Ovary (tissue), 9 donors: ENCODE measurements around the gene RSAD2. TPM values are rescaled to one million over a fixed set of nuclear protein-coding genes. Genes with fewer than 3 reads are reported as not detected.

ENCODE experiments used
- DNase-seq, 5 donors: peaks; one replicate each; pipeline ENCODE4 v3.0.0-alpha.2; 2019 to 2020
- H3K27ac ChIP-seq, 2 donors: fragments of 200-600 bp; one replicate each; pipeline versions ENCODE4 v1.5.1 to v1.8.0; 2019 to 2022
- H3K27me3 ChIP-seq: fragments of 200-600 bp; one replicate; pipeline ENCODE4 v1.8.0; 2022
- H3K36me3 ChIP-seq: fragments of 200-600 bp; sonication (generic); one replicate; pipeline ENCODE4 v1.5.1; 2019
- H3K4me1 ChIP-seq: one replicate; pipeline ENCODE4 v1.8.1; 2013; ENCODE audit warnings: mild to moderate bottlenecking, moderate library complexity; ENCODE audit not compliant: insufficient read depth
- H3K4me3 ChIP-seq: fragments of 200-600 bp; sonication (generic); one replicate; pipeline ENCODE4 v1.5.1; 2017
- H3K9me3 ChIP-seq, 2 donors: fragments of 200-600 bp in 1 of 2; sonication (generic) in 1 of 2; one replicate each; pipeline versions ENCODE4 v1.5.1 to v1.8.1; 2013 to 2019; ENCODE audit warnings: mild to moderate bottlenecking in 1 of 2, moderate library complexity in 1 of 2
- CTCF ChIP-seq, 3 donors: fragments of 450-650 bp in 2 of 3; fragments of 200-600 bp in 1 of 3; IDR thresholded peaks; one replicate each; pipeline versions ENCODE4 v1.5.1 to v1.8.0; 2016 to 2022; ENCODE audit warnings: antibody characterized with exemption in 3 of 3, mild to moderate bottlenecking in 1 of 3
- EP300 ChIP-seq: sonication (generic); formaldehyde crosslinking; IDR thresholded peaks from one replicate; pipeline ENCODE4 v1.6.1; 2017; ENCODE audit warnings: antibody characterized with exemption
- POLR2A ChIP-seq: fragments of 450-650 bp; IDR thresholded peaks from one replicate; pipeline ENCODE4 v1.6.1; 2017; ENCODE audit warnings: antibody characterized with exemption, mild to moderate bottlenecking, moderate library complexity
- WGBS, 3 donors: extraction: QIAGEN DNeasy Blood & Tissue Kit in 1 of 3; methylation state at CpG; one replicate each; pipeline versions ENCODE4 v1.1.5 to v1.1.7; 2013 to 2017; 5-methylcytosine and 5-hydroxymethylcytosine counted together
- intact Hi-C, 4 donors: fragments of 100-400 bp; cut with DNase I; formaldehyde crosslinking; loops; one replicate each; pipeline versions ENCODE4 v1.11.0 to v1.15.1; 2022 to 2023
- polyA plus RNA-seq, 2 donors: library from polyadenylated mRNA; stranded (reverse); fragments of 200-250 nt in 1 of 2; fragments of 350-450 nt in 1 of 2; fragmentation: Illumina TruSeq in 1 of 2; extraction: RNeasy Lipid Tissue Mini Kit (QIAGEN cat#74804) in 1 of 2; gene quantifications; one replicate each; pipeline ENCODE4 v1.2.3, GENCODE V29; 2013 to 2014
- total RNA-seq, 7 donors: library from RNA; depleted of rRNA in 2 of 7; stranded (reverse); fragments of >200 nt in 2 of 7; fragmentation: NEBNext Ultra II Directional in 3 of 7; extraction: Animal tissue kit (Norgen Biotek cat#: 25700) in 3 of 7; gene quantifications; one replicate each; pipeline versions ENCODE4 v1.1.0 to v1.2.4, GENCODE V29; 2016 to 2023
- donor health status: DM: no; HTN: no; CAD: no; lungs with moderate emphysema.
- donor health status: DM: no; HTN: no; CAD: no.
- donor health status: Bipolar disorder and iron deficiency.
- donor health status: DM: yes; HTN: yes; CAD: no.
- donor health status: DM: no; HTN: no; CAD: no.
- donor health status: DM: yes; HTN: yes; CAD: no.

RSAD2 gene
- total and polyA plus RNA-seq, 9 donors = 1.9 to 11.1 (median 4.7) TPM

- Histone ChIP-seq H3K4me1 (no peaks in the 10 kb centered on the region), H3K9me3 (peaks cover 3 to 22% of the 10 kb centered on the region in 2 donors), H3K27me3 (no peaks in the 10 kb centered on the region), H3K4me3 (no peak overlapping the region), H3K36me3 (no peaks in the 10 kb centered on the region), H3K27ac (no peak overlapping the region)
- no peak for DNase-seq
- 74 to 86% (median 77%) methylated on average over 2 of the region's 2 CpGs for WGBS, 3 donors
- intact Hi-C loops = no loop called here
- TF ChIP-seq POLR2A (no peak), EP300 (no peak), CTCF (IDR thresholded peaks at IDR 0.05) (no peak)
Observed at GRCh38 chr2:6841537-6842287, 35.9 kb upstream of the RSAD2 start.

GRCh38 chr2:6845312-6845711 lies 32.3 kb upstream of the RSAD2 start:
- no peaks in the 10 kb centered on the region for H3K36me3 ChIP-seq

GRCh38 chr2:6845903-6846302 lies 31.7 kb upstream of the RSAD2 start:
- peaks cover 6 to 35% of the 10 kb centered on the region in 2 donors for H3K9me3 ChIP-seq
- intact Hi-C loops = no loop called here

More at GRCh38 chr2:6845312-6845711, 32.3 kb upstream of the RSAD2 start:
- H3K9me3 ChIP-seq = peaks cover 6 to 33% of the 10 kb centered on the region in 2 donors
- 65 to 74% (median 70%) methylated on average over 3 of the region's 3 CpGs for WGBS, 3 donors
- H3K27ac ChIP-seq = no peak overlapping the region
- TF ChIP-seq EP300 (no peak), CTCF (IDR thresholded peaks at IDR 0.05) (no peak), POLR2A (no peak)
- no peaks in the 10 kb centered on the region for H3K27me3 ChIP-seq
- no peak for DNase-seq
- no peak overlapping the region for H3K4me3 ChIP-seq
- intact Hi-C loops = no loop called here
- H3K4me1 ChIP-seq = no peaks in the 10 kb centered on the region

GRCh38 chr2:6846540-6846939 lies 31.0 kb upstream of the RSAD2 start:
- Histone ChIP-seq H3K4me1 (no peaks in the 10 kb centered on the region), H3K9me3 (peaks cover 6 to 39% of the 10 kb centered on the region in 2 donors), H3K36me3 (no peaks in the 10 kb centered on the region), H3K27me3 (no peaks in the 10 kb centered on the region), H3K27ac (no peak overlapping the region), H3K4me3 (no peak overlapping the region)
- no peak for DNase-seq
- 86 to 97% (median 91%) methylated on average over 1 of the region's 1 CpG for WGBS, 3 donors
- intact Hi-C loops = no loop called here
- TF ChIP-seq EP300 = no peak
- TF ChIP-seq POLR2A = no peak
- TF ChIP-seq CTCF (IDR thresholded peaks at IDR 0.05) = no peak

More at GRCh38 chr2:6845903-6846302, 31.7 kb upstream of the RSAD2 start:
- Histone ChIP-seq H3K4me3 (no peak overlapping the region), H3K27me3 (no peaks in the 10 kb centered on the region), H3K4me1 (no peaks in the 10 kb centered on the region), H3K27ac (no peak overlapping the region), H3K36me3 (no peaks in the 10 kb centered on the region)
- 83 to 86% (median 86%) methylated on average over 2 of the region's 2 CpGs for WGBS, 3 donors
- TF ChIP-seq CTCF (IDR thresholded peaks at IDR 0.05) (no peak), EP300 (no peak), POLR2A (no peak)
- no peak for DNase-seq
